ENCODE data around the gene MCEE. TPM values are rescaled to one million over a fixed set of nuclear protein-coding genes. Genes with fewer than 3 reads are reported as not detected.
"Not testable (repeated sequence)": the region's sequence is repeated elsewhere in the genome, so short reads cannot be mapped to it uniquely, and the experiment has no call there.

The MCEE gene
- total RNA-seq, result 7.8 and 10.7 TPM in 2 replicates

- peak; percentile 94 to 95 for DNase-seq (ENCODE audit: low read depth in 2 of 2)
Observed at GRCh38 chr2:71130152-71130904, at the start of gene MCEE, which contains the start of gene MPHOSPH10. Gene MCEE, minus strand, starts transcription at chr2:71130229. Its CDS starts 10 bp downstream, at chr2:71130219. Gene MPHOSPH10, plus strand, starts transcription at chr2:71130634. Its CDS starts 32 bp downstream, at chr2:71130666.

- not testable (repeated sequence) for DNase-seq (ENCODE audit: low read depth in 2 of 2)
Observed at GRCh38 chr2:71178836-71179235, 48.8 kb upstream of the MCEE start.

- no peak for DNase-seq (ENCODE audit: low read depth in 2 of 2)
Observed at GRCh38 chr2:71174207-71174606, 44.2 kb upstream of the MCEE start.

- DNase-seq (ENCODE audit: low read depth in 2 of 2), result no peak
Observed at GRCh38 chr2:71173096-71173495, 43.1 kb upstream of the MCEE start.

GRCh38 chr2:71166812-71167211 is 36.8 kb upstream of the MCEE start:
- no peak for DNase-seq (ENCODE audit: low read depth in 2 of 2)

GRCh38 chr2:71157124-71157793 is 27.2 kb upstream of the MCEE start:
- DNase-seq (ENCODE audit: low read depth in 2 of 2), result peak; percentile 37 to 57

- no peak for DNase-seq (ENCODE audit: low read depth in 2 of 2)
Observed at GRCh38 chr2:71156573-71156972, 26.5 kb upstream of the MCEE start.

- DNase-seq (ENCODE audit: low read depth in 2 of 2), result no peak
Observed at GRCh38 chr2:71155846-71156245, 25.8 kb upstream of the MCEE start.

GRCh38 chr2:71154798-71155197 is 24.8 kb upstream of the MCEE start:
- peak; percentile 25 to 44 for DNase-seq (ENCODE audit: low read depth in 2 of 2)

GRCh38 chr2:71154279-71154678 is 24.2 kb upstream of the MCEE start:
- DNase-seq (ENCODE audit: low read depth in 2 of 2), result no peak

- DNase-seq (ENCODE audit: low read depth in 2 of 2), result no peak
Observed at GRCh38 chr2:71153585-71154224, 23.7 kb upstream of the MCEE start.

GRCh38 chr2:71151620-71152019 is 21.6 kb upstream of the MCEE start:
- no peak for DNase-seq (ENCODE audit: low read depth in 2 of 2)

GRCh38 chr2:71150082-71150816 is 20.2 kb upstream of the MCEE start:
- DNase-seq (ENCODE audit: low read depth in 2 of 2), result peak; percentile 42 to 63

- DNase-seq (ENCODE audit: low read depth in 2 of 2), result no peak
Observed at GRCh38 chr2:71148506-71149063, 18.6 kb upstream of the MCEE start.

GRCh38 chr2:71143782-71144181 is 13.8 kb upstream of the MCEE start:
- DNase-seq (ENCODE audit: low read depth in 2 of 2), result no peak

GRCh38 chr2:71136174-71136573 is 6.1 kb upstream of the MCEE start:
- DNase-seq (ENCODE audit: low read depth in 2 of 2), result no peak

- DNase-seq (ENCODE audit: low read depth in 2 of 2), result no peak
Observed at GRCh38 chr2:71133603-71134002, 3.6 kb upstream of the MCEE start.

- not testable (repeated sequence) for DNase-seq (ENCODE audit: low read depth in 2 of 2)
Observed at GRCh38 chr2:71131387-71132166, 1.5 kb upstream of the MCEE start.

- DNase-seq (ENCODE audit: low read depth in 2 of 2), result peak; percentile 35 to 45
Observed at GRCh38 chr2:71130905-71131244, 846 bp upstream of the MCEE start.

- DNase-seq (ENCODE audit: low read depth in 2 of 2), result no peak
Observed at GRCh38 chr2:71129902-71130151, 202 bp downstream of the MCEE start.

All from lung microvascular endothelial cell (primary cell).